Measurements from ENCODE around the gene ZNF773.

DNA sequence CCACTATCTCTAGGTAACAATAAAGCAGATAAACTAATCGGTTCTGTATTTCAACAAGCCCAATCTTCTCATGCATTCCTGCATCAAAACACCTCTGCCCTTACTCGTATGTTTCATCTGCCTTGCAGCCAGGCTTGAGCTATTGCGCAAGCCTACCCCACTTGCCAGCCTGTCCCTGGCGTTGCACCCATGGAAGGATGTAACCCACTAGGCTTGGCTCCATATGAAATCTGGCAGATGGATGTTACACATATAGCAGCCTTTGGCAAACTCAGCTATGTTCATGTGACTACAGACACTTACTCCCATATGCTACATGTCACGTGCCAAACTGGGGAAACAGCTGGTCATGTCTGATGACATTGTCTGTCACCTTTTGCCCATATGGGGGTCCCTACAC is 15.5 kb downstream of the ZNF773 start:
- no peak for TF ChIP-seq EZH2 (IDR thresholded peaks at IDR 0.05; ENCODE audit: borderline replicate concordance)
- TF ChIP-seq, protein P1, sequence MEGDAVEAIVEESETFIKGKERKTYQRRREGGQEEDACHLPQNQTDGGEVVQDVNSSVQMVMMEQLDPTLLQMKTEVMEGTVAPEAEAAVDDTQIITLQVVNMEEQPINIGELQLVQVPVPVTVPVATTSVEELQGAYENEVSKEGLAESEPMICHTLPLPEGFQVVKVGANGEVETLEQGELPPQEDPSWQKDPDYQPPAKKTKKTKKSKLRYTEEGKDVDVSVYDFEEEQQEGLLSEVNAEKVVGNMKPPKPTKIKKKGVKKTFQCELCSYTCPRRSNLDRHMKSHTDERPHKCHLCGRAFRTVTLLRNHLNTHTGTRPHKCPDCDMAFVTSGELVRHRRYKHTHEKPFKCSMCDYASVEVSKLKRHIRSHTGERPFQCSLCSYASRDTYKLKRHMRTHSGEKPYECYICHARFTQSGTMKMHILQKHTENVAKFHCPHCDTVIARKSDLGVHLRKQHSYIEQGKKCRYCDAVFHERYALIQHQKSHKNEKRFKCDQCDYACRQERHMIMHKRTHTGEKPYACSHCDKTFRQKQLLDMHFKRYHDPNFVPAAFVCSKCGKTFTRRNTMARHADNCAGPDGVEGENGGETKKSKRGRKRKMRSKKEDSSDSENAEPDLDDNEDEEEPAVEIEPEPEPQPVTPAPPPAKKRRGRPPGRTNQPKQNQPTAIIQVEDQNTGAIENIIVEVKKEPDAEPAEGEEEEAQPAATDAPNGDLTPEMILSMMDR (IDR thresholded peaks at IDR 0.05; ENCODE audit: poor library complexity), result no peak
